ENCODE data around the gene ZNF687. TPM values are rescaled to one million over a fixed set of nuclear protein-coding genes. Genes with fewer than 3 reads are reported as not detected.
A peak's percentile ranks its signal among the peaks of the same experiment; 100 is the strongest.

The ZNF687 gene
- total RNA-seq, 1 experiment from 2014 or later = 33.3 TPM

GRCh38 chr1:151325646-151326429 is 43.7 kb downstream of the ZNF687 start:
- Histone ChIP-seq H3K4me1 (ENCODE audit: control insufficient read depth, insufficient read depth, low read length) (peaks cover 15% of the 10 kb centered on the region), H3K4me3 (ENCODE audit: low read depth in 2 of 2, low read length in 2 of 2) (peak overlapping the region; percentile 79 to 82), H3K27me3 (ENCODE audit: control insufficient read depth, insufficient read depth, low read length) (no peaks in the 10 kb centered on the region), H3K27ac (ENCODE audit: low read length) (peak overlapping the region; percentile 97), H3K36me3 (ENCODE audit: control insufficient read depth, insufficient read depth, low read length) (peaks cover 5% of the 10 kb centered on the region; the same call in 1 of the 2 replicates), H3K9me3 (ENCODE audit: control insufficient read depth, insufficient read depth, low read depth, low read length) (no peaks in the 10 kb centered on the region)
- ATAC-seq = no peak
- TF ChIP-seq SIN3A (IDR thresholded peaks at IDR 0.05; ENCODE audit: borderline replicate concordance, insufficient read depth, low read depth, low read length) (no peak), TCF7L2 (IDR thresholded peaks at IDR 0.05; ENCODE audit: low read depth, low read length) (no peak), REST (IDR thresholded peaks at IDR 0.05; ENCODE audit: insufficient read depth in 1 of 2, low read depth in 2 of 2, low read length in 1 of 2) (no peak), POLR2AphosphoS5 (IDR thresholded peaks at IDR 0.05; ENCODE audit: low read depth, low read length) (no peak), CTCF (IDR thresholded peaks at IDR 0.05) (no peak)
- DNase-seq (ENCODE audit: low read depth, low spot score) = no peak
- ChIA-PET CTCF (interaction anchor here (2.2 kb wide), 1 partner anchor 15 kb away, joined by 8 read pairs; no protein-coding TSS in a partner anchor), POLR2A (interaction anchor here (0.5 kb wide), 1 partner anchor 416 kb away, joined by 3 read pairs; no protein-coding TSS in a partner anchor)
- in situ Hi-C loops (cut with HindIII; ENCODE audit: low pct_unique_long_range_greater_than_20kb, low sequenced_read_pairs) = no loop called here
- intact Hi-C loops (cut with micrococcal nuclease; ENCODE audit: unreplicated experiment) = no loop called here
- BruUV-seq (replicated peaks) = TSS peak; percentile 80

GRCh38 chr1:151326619-151327222 is 44.6 kb downstream of the ZNF687 start:
- DNase-seq (ENCODE audit: low read depth, low spot score) (no peak), ATAC-seq (peak; percentile 57)
- peaks cover 5% of the 10 kb centered on the region; the same call in 1 of the 2 replicates for H3K36me3 ChIP-seq (ENCODE audit: control insufficient read depth, insufficient read depth, low read length)
- in situ Hi-C loops (cut with HindIII; ENCODE audit: low pct_unique_long_range_greater_than_20kb, low sequenced_read_pairs) (no loop called here), intact Hi-C loops (cut with micrococcal nuclease; ENCODE audit: unreplicated experiment) (no loop called here)
- H3K4me1 ChIP-seq (ENCODE audit: control insufficient read depth, insufficient read depth, low read length) = peaks cover 15% of the 10 kb centered on the region
- H3K4me3 ChIP-seq (ENCODE audit: low read depth in 2 of 2, low read length in 2 of 2) = peak overlapping the region; percentile 79 to 82
- ChIA-PET POLR2A (interaction anchor here (0.5 to 0.7 kb wide), 4 partner anchors 58 to 244 kb away, joined by 3 to 8 read pairs (median 3); no protein-coding TSS in a partner anchor), CTCF (interaction anchor here (2.2 kb wide), 1 partner anchor 14 kb away, joined by 8 read pairs; no protein-coding TSS in a partner anchor)
- TF ChIP-seq POLR2AphosphoS5 (IDR thresholded peaks at IDR 0.05; ENCODE audit: low read depth, low read length) = no peak
- TF ChIP-seq TCF7L2 (IDR thresholded peaks at IDR 0.05; ENCODE audit: low read depth, low read length) = no peak
- TF ChIP-seq REST (IDR thresholded peaks at IDR 0.05; ENCODE audit: insufficient read depth in 1 of 2, low read depth in 2 of 2, low read length in 1 of 2) = no peak
- TF ChIP-seq SIN3A (IDR thresholded peaks at IDR 0.05; ENCODE audit: borderline replicate concordance, insufficient read depth, low read depth, low read length) = no peak
- TF ChIP-seq CTCF (IDR thresholded peaks at IDR 0.05) = no peak
- H3K27me3 ChIP-seq (ENCODE audit: control insufficient read depth, insufficient read depth, low read length) = no peaks in the 10 kb centered on the region
- BruUV-seq (replicated peaks) = no TSS peak
- H3K27ac ChIP-seq (ENCODE audit: low read length) = peak overlapping the region; percentile 97
- H3K9me3 ChIP-seq (ENCODE audit: control insufficient read depth, insufficient read depth, low read depth, low read length) = no peaks in the 10 kb centered on the region

Measured in Panc1 (cell line).